Osteocyte (in vitro differentiated cells): ENCODE results near the gene ILDR2. TPM values are rescaled to one million over a fixed set of nuclear protein-coding genes. Genes with fewer than 3 reads are reported as not detected.

Experiments used
- DNase-seq: peaks from one replicate; pipeline ENCODE4 v3.0.0; 2021; ENCODE audit warnings: mixed read lengths; ENCODE audit not compliant: unreplicated experiment; ENCODE audit errors: extremely low spot score
- H3K27ac Mint-ChIP-seq: one replicate; pipeline ENCODE4 v1.8.0; 2021; ENCODE audit warnings: mild to moderate bottlenecking, mixed read lengths; ENCODE audit not compliant: unreplicated experiment
- H3K27me3 Mint-ChIP-seq: one replicate; pipeline ENCODE4 v1.8.0; 2021; ENCODE audit warnings: mixed read lengths; ENCODE audit not compliant: unreplicated experiment
- H3K36me3 Mint-ChIP-seq: one replicate; pipeline ENCODE4 v1.8.0; 2021; ENCODE audit warnings: mixed read lengths; ENCODE audit not compliant: unreplicated experiment
- H3K4me1 Mint-ChIP-seq: one replicate; pipeline ENCODE4 v1.8.0; 2021; ENCODE audit warnings: mixed read lengths; ENCODE audit not compliant: unreplicated experiment
- H3K4me3 Mint-ChIP-seq: one replicate; pipeline ENCODE4 v1.8.0; 2021; ENCODE audit warnings: mild to moderate bottlenecking, moderate library complexity, mixed read lengths; ENCODE audit not compliant: unreplicated experiment
- H3K9me3 Mint-ChIP-seq: one replicate; pipeline ENCODE4 v1.8.0; 2021; ENCODE audit warnings: mixed read lengths; ENCODE audit not compliant: unreplicated experiment
- CTCF ChIP-seq: fragments of 200-600 bp; sonication (generic); IDR thresholded peaks from 2 replicates; pipeline ENCODE4 v1.5.0; 2021; ENCODE audit warnings: antibody characterized with exemption, mild to moderate bottlenecking, moderate library complexity
- total RNA-seq: library from RNA; stranded (reverse); gene quantifications from 2 replicates; pipeline ENCODE4 v1.2.1, GENCODE V29; 2021

Gene ILDR2
- total RNA-seq, 1 donor from 2014 or later = 0.16 TPM

DNA sequence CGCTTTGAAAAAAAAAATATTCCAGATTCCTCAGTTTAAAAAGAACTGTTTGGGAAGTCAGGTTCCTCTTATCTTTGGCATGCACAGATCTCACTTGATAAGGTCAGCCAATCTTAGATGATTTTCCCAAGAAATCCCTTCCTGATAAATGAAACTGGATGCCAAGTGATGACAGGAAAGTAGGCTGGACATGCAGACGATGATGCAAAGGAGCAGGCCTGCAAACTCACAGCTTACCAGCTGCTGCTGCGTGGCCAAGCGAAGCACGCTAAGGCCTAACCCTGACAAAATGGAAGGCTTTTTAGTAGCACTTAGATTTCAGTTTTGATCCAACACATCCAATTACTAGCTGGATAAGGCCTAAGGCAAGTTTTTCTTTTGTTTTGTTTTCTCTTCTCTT is 109.4 kb downstream of the ILDR2 start:
- Mint-ChIP-seq H3K9me3 (no peaks in the 10 kb centered on the region), H3K4me1 (peaks cover 18% of the 10 kb centered on the region), H3K4me3 (no peak overlapping the region), H3K27ac (no peak overlapping the region), H3K36me3 (peaks cover 36% of the 10 kb centered on the region), H3K27me3 (no peaks in the 10 kb centered on the region)
- no peak for TF ChIP-seq CTCF
- no peak for DNase-seq

- Mint-ChIP-seq H3K27ac (no peak overlapping the region), H3K36me3 (peaks cover 45% of the 10 kb centered on the region), H3K27me3 (no peaks in the 10 kb centered on the region), H3K4me3 (no peak overlapping the region), H3K9me3 (no peaks in the 10 kb centered on the region), H3K4me1 (no peaks in the 10 kb centered on the region)
- no peak for TF ChIP-seq CTCF
- no peak for DNase-seq
Observed at GRCh38 chr1:166859597-166859996, 115.7 kb downstream of the ILDR2 start.

DNA sequence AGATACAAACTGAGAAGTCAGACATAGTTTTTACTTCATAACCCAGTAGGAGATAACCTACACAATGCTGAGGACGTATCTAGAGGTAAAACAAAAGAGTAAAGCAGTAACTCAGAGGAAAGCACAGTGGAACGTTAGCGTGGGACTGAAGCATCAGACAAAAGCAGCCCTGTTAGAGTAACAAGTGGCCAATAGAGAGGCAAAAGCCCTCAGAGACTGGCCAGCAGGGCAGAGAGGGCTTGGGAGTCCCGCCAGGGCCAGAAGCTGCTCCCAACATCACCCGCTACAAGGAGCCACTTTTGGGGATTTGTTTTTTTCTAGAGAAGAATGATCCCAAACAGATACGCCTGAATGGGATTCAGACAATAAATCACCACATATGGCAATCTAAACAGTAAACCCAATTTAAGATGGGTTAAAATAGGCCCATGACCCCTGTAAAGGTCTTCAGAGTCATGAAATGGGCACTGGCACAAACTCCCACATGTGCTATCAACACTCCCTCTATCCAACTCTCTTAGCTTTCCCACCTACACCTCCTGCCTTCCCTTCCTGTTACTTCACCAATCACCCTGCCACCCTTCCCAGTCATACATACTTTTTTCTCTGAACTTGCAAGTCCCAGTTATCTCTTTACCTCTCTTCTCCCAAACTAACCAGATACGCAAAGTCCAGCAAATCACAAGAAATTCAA is 116.5 kb downstream of the ILDR2 start:
- no peak overlapping the region for H3K4me3 Mint-ChIP-seq
- TF ChIP-seq CTCF = no peak
- H3K9me3 Mint-ChIP-seq = no peaks in the 10 kb centered on the region
- H3K36me3 Mint-ChIP-seq = peaks cover 44% of the 10 kb centered on the region
- no peaks in the 10 kb centered on the region for H3K4me1 Mint-ChIP-seq
- no peak overlapping the region for H3K27ac Mint-ChIP-seq
- H3K27me3 Mint-ChIP-seq = no peaks in the 10 kb centered on the region
- DNase-seq = no peak

Other genes starting within 250 kb of the ILDR2 start
- gene POGK, start 136.1 kb downstream of the ILDR2 start, total RNA-seq = 33.0 and 34.3 TPM in 2 replicates
- gene TADA1, start 99.3 kb downstream of the ILDR2 start, total RNA-seq = 9.8 and 10.7 TPM in 2 replicates
- gene MAEL, start 13.7 kb upstream of the ILDR2 start, total RNA-seq = not detected in 2 replicates
- not detected in 2 replicates for gene GPA33, start 114.8 kb upstream of the ILDR2 start, total RNA-seq
- 0.70 and 0.86 TPM in 2 replicates for gene STYXL2, start 118.5 kb upstream of the ILDR2 start, total RNA-seq
- 15.3 and 17.9 TPM in 2 replicates for gene POU2F1, start 245.3 kb upstream of the ILDR2 start, total RNA-seq